Ovary (tissue), 9 donors: ENCODE data around the gene COL27A1. TPM values are rescaled to one million over a fixed set of nuclear protein-coding genes. Genes with fewer than 3 reads are reported as not detected.

Experiments used
- DNase-seq, 5 donors: peaks; one replicate each; pipeline ENCODE4 v3.0.0-alpha.2; 2019 to 2020
- H3K27ac ChIP-seq, 2 donors: fragments of 200-600 bp; one replicate each; pipeline versions ENCODE4 v1.5.1 to v1.8.0; 2019 to 2022
- H3K27me3 ChIP-seq: fragments of 200-600 bp; one replicate; pipeline ENCODE4 v1.8.0; 2022
- H3K36me3 ChIP-seq: fragments of 200-600 bp; sonication (generic); one replicate; pipeline ENCODE4 v1.5.1; 2019
- H3K4me1 ChIP-seq: one replicate; pipeline ENCODE4 v1.8.1; 2013; ENCODE audit warnings: mild to moderate bottlenecking, moderate library complexity; ENCODE audit not compliant: insufficient read depth
- H3K4me3 ChIP-seq: fragments of 200-600 bp; sonication (generic); one replicate; pipeline ENCODE4 v1.5.1; 2017
- H3K9me3 ChIP-seq, 2 donors: fragments of 200-600 bp in 1 of 2; sonication (generic) in 1 of 2; one replicate each; pipeline versions ENCODE4 v1.5.1 to v1.8.1; 2013 to 2019; ENCODE audit warnings: mild to moderate bottlenecking in 1 of 2, moderate library complexity in 1 of 2
- EP300 ChIP-seq: sonication (generic); formaldehyde crosslinking; IDR thresholded peaks from one replicate; pipeline ENCODE4 v1.6.1; 2017; ENCODE audit warnings: antibody characterized with exemption
- POLR2A ChIP-seq: fragments of 450-650 bp; IDR thresholded peaks from one replicate; pipeline ENCODE4 v1.6.1; 2017; ENCODE audit warnings: antibody characterized with exemption, mild to moderate bottlenecking, moderate library complexity
- WGBS, 3 donors: extraction: QIAGEN DNeasy Blood & Tissue Kit in 1 of 3; methylation state at CpG; one replicate each; pipeline versions ENCODE4 v1.1.5 to v1.1.7; 2013 to 2017; 5-methylcytosine and 5-hydroxymethylcytosine counted together
- intact Hi-C, 4 donors: fragments of 100-400 bp; cut with DNase I; formaldehyde crosslinking; loops; one replicate each; pipeline versions ENCODE4 v1.11.0 to v1.15.1; 2022 to 2023
- polyA plus RNA-seq, 2 donors: library from polyadenylated mRNA; stranded (reverse); fragments of 200-250 nt in 1 of 2; fragments of 350-450 nt in 1 of 2; fragmentation: Illumina TruSeq in 1 of 2; extraction: RNeasy Lipid Tissue Mini Kit (QIAGEN cat#74804) in 1 of 2; gene quantifications; one replicate each; pipeline ENCODE4 v1.2.3, GENCODE V29; 2013 to 2014
- total RNA-seq, 7 donors: library from RNA; depleted of rRNA in 2 of 7; stranded (reverse); fragments of >200 nt in 2 of 7; fragmentation: NEBNext Ultra II Directional in 3 of 7; extraction: Animal tissue kit (Norgen Biotek cat#: 25700) in 3 of 7; gene quantifications; one replicate each; pipeline versions ENCODE4 v1.1.0 to v1.2.4, GENCODE V29; 2016 to 2023
- TF ChIP-seq, protein P1 (sequence below), 3 donors: fragments of 450-650 bp in 2 of 3; fragments of 200-600 bp in 1 of 3; IDR thresholded peaks; one replicate each; pipeline versions ENCODE4 v1.5.1 to v1.8.0; 2016 to 2022; ENCODE audit warnings: antibody characterized with exemption in 3 of 3, mild to moderate bottlenecking in 1 of 3
- donor health status: DM: no; HTN: no; CAD: no; lungs with moderate emphysema.
- donor health status: DM: no; HTN: no; CAD: no.
- donor health status: Bipolar disorder and iron deficiency.
- donor health status: DM: yes; HTN: yes; CAD: no.
- donor health status: DM: no; HTN: no; CAD: no.
- donor health status: DM: yes; HTN: yes; CAD: no.

The COL27A1 gene
- total and polyA plus RNA-seq, 9 donors, result 5.2 to 91.2 (median 16.8) TPM

DNA sequence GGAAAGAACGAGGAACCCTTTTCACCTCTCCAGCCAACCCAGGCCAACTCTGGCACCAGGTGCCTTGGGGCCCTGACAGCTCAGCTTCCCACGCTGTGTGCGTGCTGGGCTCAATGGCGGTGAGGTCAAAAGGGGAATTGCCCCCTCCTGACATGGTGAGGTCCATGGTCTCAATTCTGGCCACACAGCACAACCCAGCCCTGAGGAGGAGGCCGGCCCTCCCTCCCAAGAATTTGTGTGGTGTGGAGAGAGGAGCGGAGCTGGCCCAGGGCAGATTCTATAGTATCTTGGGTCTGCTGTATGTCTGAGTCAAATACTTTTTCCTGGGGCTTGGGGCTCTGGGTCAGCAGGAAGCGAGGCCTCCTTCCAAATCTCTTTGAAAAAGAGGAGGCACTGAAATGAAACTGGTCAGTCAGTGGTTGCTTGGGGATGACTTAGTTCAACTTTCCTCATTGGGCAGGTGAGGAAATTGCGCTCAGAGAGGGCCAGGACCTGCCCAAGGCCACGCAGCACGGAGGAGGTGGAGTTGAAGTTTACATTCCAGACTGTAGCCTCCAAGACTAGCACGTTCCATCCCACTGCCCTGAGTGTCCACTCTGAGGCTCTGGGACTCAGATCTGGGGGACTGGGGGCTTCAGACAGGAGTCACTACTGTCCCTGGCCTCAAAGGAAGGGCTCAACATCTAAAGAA lies 15.6 kb downstream of the COL27A1 start:
- TF ChIP-seq, protein P1, sequence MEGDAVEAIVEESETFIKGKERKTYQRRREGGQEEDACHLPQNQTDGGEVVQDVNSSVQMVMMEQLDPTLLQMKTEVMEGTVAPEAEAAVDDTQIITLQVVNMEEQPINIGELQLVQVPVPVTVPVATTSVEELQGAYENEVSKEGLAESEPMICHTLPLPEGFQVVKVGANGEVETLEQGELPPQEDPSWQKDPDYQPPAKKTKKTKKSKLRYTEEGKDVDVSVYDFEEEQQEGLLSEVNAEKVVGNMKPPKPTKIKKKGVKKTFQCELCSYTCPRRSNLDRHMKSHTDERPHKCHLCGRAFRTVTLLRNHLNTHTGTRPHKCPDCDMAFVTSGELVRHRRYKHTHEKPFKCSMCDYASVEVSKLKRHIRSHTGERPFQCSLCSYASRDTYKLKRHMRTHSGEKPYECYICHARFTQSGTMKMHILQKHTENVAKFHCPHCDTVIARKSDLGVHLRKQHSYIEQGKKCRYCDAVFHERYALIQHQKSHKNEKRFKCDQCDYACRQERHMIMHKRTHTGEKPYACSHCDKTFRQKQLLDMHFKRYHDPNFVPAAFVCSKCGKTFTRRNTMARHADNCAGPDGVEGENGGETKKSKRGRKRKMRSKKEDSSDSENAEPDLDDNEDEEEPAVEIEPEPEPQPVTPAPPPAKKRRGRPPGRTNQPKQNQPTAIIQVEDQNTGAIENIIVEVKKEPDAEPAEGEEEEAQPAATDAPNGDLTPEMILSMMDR (IDR thresholded peaks at IDR 0.05), result no peak
- TF ChIP-seq POLR2A (no peak), EP300 (no peak)
- Histone ChIP-seq H3K36me3 (no peaks in the 10 kb centered on the region), H3K4me3 (no peak overlapping the region), H3K27me3 (no peaks in the 10 kb centered on the region), H3K27ac (no peak overlapping the region), H3K9me3 (no peaks in the 10 kb centered on the region), H3K4me1 (peaks cover 13% of the 10 kb centered on the region)
- WGBS, 3 donors, result 76 to 88% (median 84%) methylated on average over 11 of the region's 11 CpGs
- DNase-seq, result peak in 1 of 5 donors; percentile 23
- intact Hi-C loops, result loop anchor here in 1 of 4 donors (10.0 kb wide), 1 partner anchor 64 kb away; no protein-coding TSS in a partner anchor

DNA sequence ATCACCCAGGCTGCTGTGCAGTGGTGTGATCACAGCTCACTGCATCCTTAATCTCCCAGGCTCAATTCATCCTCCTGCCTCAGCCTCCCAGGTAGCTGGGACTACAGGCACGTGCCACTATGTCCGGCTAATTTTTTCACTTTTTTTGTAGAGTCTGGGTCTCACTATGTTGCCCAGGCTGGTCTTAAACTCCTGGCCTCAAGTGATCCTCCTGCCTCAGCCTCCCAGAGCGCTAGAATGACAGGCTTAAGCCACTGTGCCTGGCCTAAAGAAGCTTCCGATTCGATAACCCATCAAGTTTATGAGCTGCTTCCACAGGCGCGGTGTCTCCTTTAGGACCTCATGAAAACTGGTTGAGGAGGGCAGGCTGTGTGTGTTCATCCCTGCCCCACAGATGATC lies 16.2 kb downstream of the COL27A1 start:
- Histone ChIP-seq H3K27me3 (no peaks in the 10 kb centered on the region), H3K9me3 (no peaks in the 10 kb centered on the region), H3K27ac (no peak overlapping the region), H3K4me1 (peaks cover 13% of the 10 kb centered on the region), H3K4me3 (no peak overlapping the region), H3K36me3 (no peaks in the 10 kb centered on the region)
- TF ChIP-seq POLR2A (no peak), EP300 (no peak)
- TF ChIP-seq, protein P1 (IDR thresholded peaks at IDR 0.05), result no peak
- 94 to 95% (median 95%) methylated on average over 7 of the region's 7 CpGs for WGBS, 3 donors
- DNase-seq, result peak in 1 of 5 donors; percentile 17
- intact Hi-C loops, result loop anchor here in 1 of 4 donors (10.0 kb wide), 1 partner anchor 63 kb away; no protein-coding TSS in a partner anchor

DNA sequence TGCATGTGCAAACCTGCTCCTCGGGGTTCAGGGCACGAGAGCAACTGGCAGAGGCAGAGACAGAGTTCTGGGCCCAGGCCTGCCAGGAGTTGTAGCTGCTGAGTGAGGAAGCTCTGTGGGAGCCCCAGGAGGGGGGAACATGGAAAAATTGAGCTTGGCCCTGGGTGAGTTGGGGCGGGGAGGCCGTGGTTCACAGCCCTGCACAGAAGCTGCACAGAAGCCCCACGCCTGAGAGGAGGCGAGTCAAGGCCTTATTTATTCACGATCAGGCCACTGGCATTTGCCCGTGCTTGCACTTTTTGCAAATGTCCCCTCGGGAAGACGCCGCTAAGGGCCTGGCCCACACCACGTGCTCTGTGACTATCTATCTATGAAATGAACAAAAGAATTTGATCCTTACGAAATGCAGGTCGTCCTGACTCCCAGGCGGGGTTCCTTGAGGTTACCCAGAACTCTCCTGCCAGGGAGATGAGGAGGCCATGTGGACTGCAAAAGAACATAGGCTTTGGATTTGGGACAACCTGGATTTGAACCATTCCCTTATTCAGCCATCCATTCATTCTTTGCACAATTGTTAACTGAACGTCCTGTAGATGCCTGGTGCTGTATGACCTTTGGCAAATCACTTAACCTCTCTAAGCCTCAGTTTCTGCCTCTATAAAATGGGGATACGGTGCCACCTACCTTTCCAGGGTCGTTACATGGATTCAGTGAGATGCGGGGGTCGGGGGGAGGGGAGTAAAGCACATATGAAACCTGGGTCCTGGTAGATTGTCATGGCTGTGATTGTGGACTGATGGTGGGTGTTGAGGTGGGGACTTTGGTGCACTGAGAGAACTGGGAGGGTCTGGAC lies 17.9 kb downstream of the COL27A1 start:
- 35 to 47% (median 43%) methylated on average over 20 of the region's 20 CpGs for WGBS, 3 donors
- DNase-seq, result peak in 3 of 5 donors; percentile 54 to 61 (median 60)
- TF ChIP-seq, protein P1 (IDR thresholded peaks at IDR 0.05), result no peak
- TF ChIP-seq POLR2A (no peak), EP300 (no peak)
- no peak overlapping the region for H3K27ac ChIP-seq
- H3K9me3 ChIP-seq, result no peaks in the 10 kb centered on the region
- no peaks in the 10 kb centered on the region for H3K36me3 ChIP-seq
- H3K4me1 ChIP-seq, result peaks cover 13% of the 10 kb centered on the region
- intact Hi-C loops, result loop anchor here in 1 of 4 donors (10.0 kb wide), 1 partner anchor 62 kb away; no protein-coding TSS in a partner anchor
- no peaks in the 10 kb centered on the region for H3K27me3 ChIP-seq
- H3K4me3 ChIP-seq, result no peak overlapping the region

DNA sequence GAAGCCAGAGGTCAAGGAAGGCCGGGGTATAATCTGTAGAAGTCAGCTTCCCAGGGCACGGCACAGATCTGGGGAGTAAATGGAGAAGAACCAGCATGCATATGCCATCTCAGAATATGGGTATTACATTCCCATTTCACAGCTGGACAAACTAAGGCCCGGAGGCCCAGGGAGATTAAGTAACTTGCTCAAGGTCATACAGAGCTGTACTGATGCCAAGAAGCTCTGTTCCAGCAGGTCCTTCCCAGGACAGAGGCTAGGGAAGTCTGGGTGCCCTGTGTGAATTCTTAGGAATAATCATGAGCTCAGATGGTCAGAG lies 19.2 kb downstream of the COL27A1 start:
- Histone ChIP-seq H3K27ac (no peak overlapping the region), H3K4me1 (peaks cover 13% of the 10 kb centered on the region)
- WGBS, 3 donors, result 44 to 48% (median 47%) methylated on average over 3 of the region's 3 CpGs

More for the DNA sequence above, 19.2 kb downstream of the COL27A1 start:
- H3K9me3 ChIP-seq, result no peaks in the 10 kb centered on the region
- H3K36me3 ChIP-seq, result no peaks in the 10 kb centered on the region
- no peaks in the 10 kb centered on the region for H3K27me3 ChIP-seq
- no peak for DNase-seq
- TF ChIP-seq, protein P1 (IDR thresholded peaks at IDR 0.05), result no peak
- no peak for TF ChIP-seq POLR2A
- no peak for TF ChIP-seq EP300
- H3K4me3 ChIP-seq, result no peak overlapping the region
- intact Hi-C loops, result loop anchor here in 1 of 4 donors (10.0 kb wide), 1 partner anchor 60 kb away; no protein-coding TSS in a partner anchor
